NCI-H748 treated with DMSO at 0.1 percent for 48 hours (cell line): ENCODE measurements around the gene TOR3A.
"Not testable (repeated sequence)": the region's sequence is repeated elsewhere in the genome, so short reads cannot be mapped to it uniquely, and the experiment has no call there.

Source experiments
- DNase-seq: peaks from one replicate; lab custom pipeline; 2025; lab: John Stamatoyannopoulos, UW

The TOR3A gene, protein sequence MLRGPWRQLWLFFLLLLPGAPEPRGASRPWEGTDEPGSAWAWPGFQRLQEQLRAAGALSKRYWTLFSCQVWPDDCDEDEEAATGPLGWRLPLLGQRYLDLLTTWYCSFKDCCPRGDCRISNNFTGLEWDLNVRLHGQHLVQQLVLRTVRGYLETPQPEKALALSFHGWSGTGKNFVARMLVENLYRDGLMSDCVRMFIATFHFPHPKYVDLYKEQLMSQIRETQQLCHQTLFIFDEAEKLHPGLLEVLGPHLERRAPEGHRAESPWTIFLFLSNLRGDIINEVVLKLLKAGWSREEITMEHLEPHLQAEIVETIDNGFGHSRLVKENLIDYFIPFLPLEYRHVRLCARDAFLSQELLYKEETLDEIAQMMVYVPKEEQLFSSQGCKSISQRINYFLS

DNA sequence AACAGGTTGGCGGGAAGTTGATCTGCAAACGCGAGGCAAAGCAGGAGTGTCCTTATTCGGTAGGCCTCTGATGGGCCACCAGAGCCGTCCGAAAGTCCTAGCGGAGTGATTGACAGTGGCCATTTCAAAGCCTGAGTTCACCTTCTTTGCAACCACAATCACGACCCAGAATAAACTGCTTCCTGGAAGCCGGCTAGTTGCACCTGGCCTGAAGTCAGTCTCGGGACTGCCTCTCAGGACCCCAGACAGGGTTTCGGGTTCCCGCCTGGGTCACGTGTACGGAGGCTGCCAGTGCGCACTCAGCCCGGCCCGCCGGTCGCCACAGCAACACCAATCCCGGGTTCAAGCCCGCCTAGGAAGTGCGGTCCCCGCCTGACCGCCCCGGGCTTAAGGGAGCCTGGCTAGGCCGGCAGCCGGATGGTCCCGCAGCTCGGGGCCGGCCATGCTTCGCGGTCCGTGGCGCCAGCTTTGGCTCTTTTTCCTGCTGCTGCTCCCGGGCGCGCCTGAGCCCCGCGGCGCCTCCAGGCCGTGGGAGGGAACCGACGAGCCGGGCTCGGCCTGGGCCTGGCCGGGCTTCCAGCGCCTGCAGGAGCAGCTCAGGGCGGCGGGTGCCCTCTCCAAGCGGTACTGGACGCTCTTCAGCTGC is at the start of gene TOR3A:
TSS of gene TOR3A (plus strand) at position 384 of the 646 bp plus-strand sequence. CDS start at position 443, 59 bp downstream.
- peak; percentile 34 for DNase-seq

DNA sequence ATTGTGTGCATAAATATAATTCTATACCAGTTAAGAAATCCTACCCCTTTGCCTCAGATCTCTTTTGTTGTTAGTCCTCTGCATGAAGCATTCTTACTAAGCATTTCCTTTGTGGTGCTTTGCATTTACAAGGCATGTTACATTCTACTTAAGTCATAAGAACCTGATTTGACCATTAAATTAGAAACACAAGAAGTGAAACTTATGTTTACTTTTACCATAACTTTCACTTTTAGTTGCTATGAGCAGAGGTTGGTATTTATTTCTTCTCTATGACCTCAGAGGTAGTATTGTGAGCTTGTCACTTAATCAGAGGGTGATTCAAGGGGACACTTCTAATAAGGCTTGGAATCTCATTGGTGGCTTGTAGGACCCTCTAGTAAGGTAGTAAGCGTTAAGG is 47.1 kb upstream of the TOR3A start:
- DNase-seq, result no peak

- no peak for DNase-seq
Measured at GRCh38 chr1:179036844-179037465, 44.9 kb upstream of the TOR3A start.

DNA sequence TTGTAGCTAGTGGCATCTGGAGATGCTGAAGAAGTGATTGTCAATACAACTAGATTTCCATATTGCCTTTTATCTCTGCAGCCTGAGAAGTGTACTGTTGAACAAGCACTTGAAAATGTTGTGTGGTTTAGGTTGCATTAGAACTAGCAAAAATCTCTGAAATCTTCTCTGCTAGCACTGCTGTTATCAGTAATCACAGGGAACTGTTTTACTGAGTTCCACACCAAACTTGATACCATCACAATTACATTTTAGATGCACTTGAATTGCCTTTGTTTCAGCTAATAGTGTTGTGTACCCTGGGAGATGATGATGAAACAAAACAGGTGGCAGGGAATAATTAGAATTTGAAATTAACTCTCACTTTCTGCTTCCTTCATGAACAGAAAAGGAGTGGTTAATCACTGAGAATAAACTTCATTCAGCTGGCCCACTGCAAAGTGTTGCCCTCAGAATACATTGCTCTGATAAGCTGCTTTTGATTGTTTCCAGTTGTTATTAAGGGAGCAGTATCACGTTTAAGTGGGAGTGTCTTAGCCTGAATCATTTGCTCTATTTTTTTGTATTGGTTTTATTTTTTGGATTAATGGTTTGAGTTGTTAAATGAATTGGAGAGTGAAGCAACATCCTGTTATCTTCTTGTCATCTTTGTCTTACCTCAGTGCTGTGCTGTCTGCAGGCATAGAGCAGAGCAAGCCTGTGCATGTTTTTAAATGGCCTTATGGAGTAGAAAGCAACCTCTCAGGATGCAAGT is 43.2 kb upstream of the TOR3A start:
- DNase-seq, result no peak

- DNase-seq, result not testable (repeated sequence)
Measured at GRCh38 chr1:179039502-179040174, 42.2 kb upstream of the TOR3A start.

GRCh38 chr1:179040175-179040551 is 41.7 kb upstream of the TOR3A start:
- not testable (repeated sequence) for DNase-seq

DNA sequence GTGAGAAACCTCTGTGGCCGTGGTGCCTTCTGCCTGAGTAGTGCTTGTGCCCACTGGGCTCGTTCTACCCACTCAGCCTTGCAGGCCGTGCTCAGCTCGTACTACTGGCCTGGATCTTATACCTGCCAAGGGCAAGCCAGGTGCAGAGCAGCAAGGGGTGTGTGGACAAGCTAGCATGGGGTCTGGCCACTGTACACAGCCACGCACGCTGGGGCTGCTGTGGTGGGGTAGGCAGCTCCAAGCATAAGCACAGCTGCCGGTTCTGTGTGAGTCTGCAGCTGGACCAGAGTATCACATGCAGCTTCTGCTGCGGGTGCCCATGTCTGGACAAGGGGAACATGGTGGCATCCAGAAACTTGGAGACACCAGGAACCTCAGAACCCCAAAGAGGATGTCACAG is 39.8 kb upstream of the TOR3A start:
- DNase-seq, result no peak

GRCh38 chr1:179042700-179043099 is 39.2 kb upstream of the TOR3A start:
- DNase-seq, result no peak

DNA sequence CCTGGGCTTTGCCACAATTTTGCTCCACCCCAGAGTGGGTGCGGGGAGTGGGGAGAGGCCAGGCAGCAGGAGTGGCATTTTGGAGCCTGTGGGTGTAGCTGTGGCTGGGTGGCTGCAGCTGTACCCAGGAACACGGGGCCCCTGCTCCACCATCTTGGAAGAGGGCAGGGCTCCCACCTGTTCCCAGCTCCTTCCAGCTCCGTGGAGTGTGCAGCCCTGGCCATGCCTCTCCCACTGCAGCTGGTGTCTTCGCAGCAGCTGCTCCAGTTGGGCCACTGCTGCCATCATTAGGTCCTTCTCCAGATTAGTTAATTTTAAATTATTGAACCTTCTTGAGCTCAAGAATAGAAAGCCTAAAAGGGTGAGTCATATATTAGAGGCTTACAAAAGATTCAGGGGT is 38.6 kb upstream of the TOR3A start:
- DNase-seq, result no peak

DNA sequence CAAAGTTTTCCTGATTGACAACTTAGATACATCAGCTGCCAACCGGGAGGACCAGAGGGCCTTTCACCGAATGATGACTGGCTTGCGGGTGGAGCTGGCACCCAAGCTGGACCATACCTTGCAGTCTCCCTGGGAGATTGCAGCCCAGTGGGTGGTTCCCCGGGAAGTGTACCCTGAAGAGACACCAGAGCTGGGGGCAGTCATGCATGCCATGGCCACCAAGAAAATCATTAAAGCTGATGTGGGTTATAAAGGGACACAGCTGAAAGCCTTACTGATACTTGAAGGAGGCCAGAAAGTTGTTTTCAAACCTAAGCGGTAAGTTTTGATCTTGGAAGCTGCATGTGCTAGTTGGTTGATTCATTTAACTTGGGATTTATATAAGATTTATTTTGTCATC is 38.0 kb upstream of the TOR3A start:
- DNase-seq, result no peak

GRCh38 chr1:179046808-179047635 is 34.8 kb upstream of the TOR3A start:
- DNase-seq, result no peak

- DNase-seq, result no peak
Measured at GRCh38 chr1:179047636-179047997, 34.3 kb upstream of the TOR3A start.

- DNase-seq, result no peak
Measured at GRCh38 chr1:179048339-179049124, 33.3 kb upstream of the TOR3A start.

- DNase-seq, result no peak
Measured at GRCh38 chr1:179052776-179053175, 29.1 kb upstream of the TOR3A start.

DNA sequence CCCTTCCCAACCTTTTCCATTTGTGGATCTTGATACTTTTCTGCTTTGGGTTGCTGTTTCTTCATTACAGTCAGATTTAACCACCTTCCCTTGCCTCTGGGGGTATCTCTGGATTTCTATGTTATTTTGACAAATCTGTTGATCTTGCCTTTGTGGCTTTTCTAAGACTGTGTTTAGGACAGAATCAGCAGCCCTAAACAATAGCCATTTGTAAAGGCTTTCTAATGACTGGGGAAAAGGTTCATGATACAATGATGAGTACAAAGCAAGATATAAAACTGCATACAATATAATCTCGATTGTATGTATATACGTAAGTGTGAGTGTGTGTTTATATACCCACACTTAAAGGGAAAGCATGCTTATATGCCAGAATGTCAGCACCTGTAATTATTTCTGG is 28.4 kb upstream of the TOR3A start:
- no peak for DNase-seq

DNA sequence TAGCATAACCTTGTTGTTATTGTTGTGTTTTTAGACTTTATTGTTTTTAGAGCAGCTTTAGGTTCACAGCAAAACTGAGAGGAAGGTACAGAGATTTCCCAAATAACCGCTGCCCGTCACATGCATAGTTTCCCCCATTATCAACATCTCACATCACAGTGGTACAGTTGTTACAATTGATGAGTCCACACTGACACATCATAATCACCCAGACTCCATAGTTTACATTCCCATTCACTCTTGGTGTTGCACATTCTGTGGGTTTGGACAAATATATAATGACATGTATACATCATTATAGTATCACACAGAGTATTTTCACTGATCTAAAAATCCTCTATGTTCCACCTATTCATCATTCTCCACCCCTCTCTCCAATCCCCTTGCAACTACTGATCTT is 25.9 kb upstream of the TOR3A start:
- no peak for DNase-seq

- DNase-seq, result no peak
Measured at GRCh38 chr1:179058487-179059483, 23.1 kb upstream of the TOR3A start.

GRCh38 chr1:179061360-179062282 is 20.2 kb upstream of the TOR3A start:
- no peak for DNase-seq
